LNCAP (cell line): Measurements from ENCODE around the gene CISD3.

ENCODE experiments used
- CTCF ChIP-seq: fragments of 450-650 bp; IDR thresholded peaks from 2 replicates; pipeline ENCODE4 v1.5.1; 2017; ENCODE audit warnings: mild to moderate bottlenecking

The CISD3 gene

GRCh38 chr17:38716368-38717005 is 13.7 kb upstream of the CISD3 start:
- TF ChIP-seq CTCF = no peak

GRCh38 chr17:38717139-38717745 is 12.9 kb upstream of the CISD3 start:
- TF ChIP-seq CTCF = no peak

GRCh38 chr17:38719289-38719942 is 10.7 kb upstream of the CISD3 start:
- TF ChIP-seq CTCF = no peak

GRCh38 chr17:38719943-38720641 is 10.0 kb upstream of the CISD3 start:
- no peak for TF ChIP-seq CTCF

- TF ChIP-seq CTCF = no peak
Observed at GRCh38 chr17:38720941-38721340, 9.2 kb upstream of the CISD3 start.

GRCh38 chr17:38721802-38722201 is 8.3 kb upstream of the CISD3 start:
- TF ChIP-seq CTCF = no peak

GRCh38 chr17:38724337-38724988 is 5.7 kb upstream of the CISD3 start:
- TF ChIP-seq CTCF = no peak
